Measurements from ENCODE around the gene GLIPR1. TPM values are rescaled to one million over a fixed set of nuclear protein-coding genes. Genes with fewer than 3 reads are reported as not detected.

GLIPR1 gene
- total and polyA plus RNA-seq, 7 donors, result 0.52 to 5.7 (median 4.4) TPM

DNA sequence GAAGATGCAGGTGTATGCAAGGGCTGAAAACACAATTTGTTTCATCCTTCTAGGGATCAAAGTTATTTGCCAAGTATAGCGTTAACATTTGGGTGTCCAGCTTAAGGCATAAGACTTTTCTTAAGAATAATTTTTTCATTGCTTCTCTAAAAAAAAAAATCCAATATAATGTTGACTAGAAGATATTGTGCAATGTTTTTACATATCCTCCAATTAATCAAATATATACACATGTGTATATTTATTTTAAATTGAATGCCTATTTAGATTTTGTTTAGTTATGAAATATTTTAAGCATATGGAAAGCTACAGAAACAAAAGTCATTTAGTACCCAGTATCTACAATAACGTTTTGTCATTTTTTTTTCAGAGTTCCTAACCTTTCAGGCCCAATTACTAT, 59.3 kb downstream of the GLIPR1 start:
- no peak overlapping the region for H3K27ac ChIP-seq
- no peak for TF ChIP-seq CTCF (IDR thresholded peaks at IDR 0.05)
- 77 to 78% (median 78%) methylated on average over 2 of the region's 2 CpGs for WGBS, 3 donors
- H3K27me3 ChIP-seq (ENCODE audit: insufficient read depth in 3 of 3, low read length in 2 of 3), result no peaks in the 10 kb centered on the region
- H3K9me3 ChIP-seq, result no peaks in the 10 kb centered on the region
- no peaks in the 10 kb centered on the region for H3K36me3 ChIP-seq (ENCODE audit: insufficient read depth in 1 of 2, low read depth in 1 of 2)
- DNase-seq (no peak), ATAC-seq (no peak)
- H3K4me3 ChIP-seq, result no peak overlapping the region
- intact Hi-C loops (cut with DNase I), result no loop called here
- no peaks in the 10 kb centered on the region for H3K4me1 ChIP-seq

DNA sequence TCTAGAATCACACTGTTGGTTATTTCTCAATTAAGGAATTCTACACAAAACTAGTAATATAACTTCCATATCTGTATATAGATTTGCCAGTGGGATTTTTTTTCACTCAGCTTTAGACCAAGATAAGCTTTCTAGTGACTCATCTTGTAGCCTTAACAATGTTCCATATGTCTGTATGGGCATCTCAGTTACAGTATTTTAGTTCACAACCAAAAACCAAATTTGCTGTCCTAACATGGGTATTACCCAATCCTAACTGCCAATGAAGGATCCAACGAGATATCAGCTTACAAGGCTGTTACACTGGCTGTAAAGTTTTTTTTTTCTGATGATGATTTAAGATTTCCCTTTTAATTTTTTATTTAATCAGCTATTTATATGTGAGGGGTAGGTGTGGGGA, 62.4 kb downstream of the GLIPR1 start:
- no peak for TF ChIP-seq CTCF (IDR thresholded peaks at IDR 0.05)
- 51 to 60% (median 53%) methylated on average over 1 of the region's 1 CpG for WGBS, 3 donors
- H3K9me3 ChIP-seq, result no peaks in the 10 kb centered on the region
- no peak overlapping the region for H3K27ac ChIP-seq
- ATAC-seq (no peak), DNase-seq (no peak)
- H3K36me3 ChIP-seq (ENCODE audit: insufficient read depth in 1 of 2, low read depth in 1 of 2), result no peaks in the 10 kb centered on the region
- H3K4me1 ChIP-seq, result no peaks in the 10 kb centered on the region
- no peaks in the 10 kb centered on the region for H3K27me3 ChIP-seq (ENCODE audit: insufficient read depth in 3 of 3, low read length in 2 of 3)
- intact Hi-C loops (cut with DNase I), result no loop called here
- H3K4me3 ChIP-seq, result no peak overlapping the region

GRCh38 chr12:75543529-75543928, 63.0 kb downstream of the GLIPR1 start:
- H3K36me3 ChIP-seq (ENCODE audit: insufficient read depth in 1 of 2, low read depth in 1 of 2), result no peaks in the 10 kb centered on the region
- intact Hi-C loops (cut with DNase I), result no loop called here
- H3K27ac ChIP-seq, result no peak overlapping the region
- WGBS, 3 donors, result 94 to 100% (median 96%) methylated on average over 1 of the region's 1 CpG
- no peak for TF ChIP-seq CTCF (IDR thresholded peaks at IDR 0.05)
- DNase-seq (no peak), ATAC-seq (no peak)
- no peak overlapping the region for H3K4me3 ChIP-seq
- no peaks in the 10 kb centered on the region for H3K4me1 ChIP-seq
- no peaks in the 10 kb centered on the region for H3K9me3 ChIP-seq
- H3K27me3 ChIP-seq (ENCODE audit: insufficient read depth in 3 of 3, low read length in 2 of 3), result no peaks in the 10 kb centered on the region

- H3K27ac ChIP-seq, result no peak overlapping the region
Observed at GRCh38 chr12:75545636-75546035, 65.1 kb downstream of the GLIPR1 start.

More at GRCh38 chr12:75545636-75546035, 65.1 kb downstream of the GLIPR1 start:
- no peak for ATAC-seq
- WGBS, 3 donors, result 15 to 47% (median 38%) methylated on average over 1 of the region's 1 CpG
- H3K4me3 ChIP-seq, result no peak overlapping the region
- peaks cover 8% of the 10 kb centered on the region for H3K4me1 ChIP-seq
- H3K9me3 ChIP-seq, result no peaks in the 10 kb centered on the region
- H3K36me3 ChIP-seq (ENCODE audit: insufficient read depth in 1 of 2, low read depth in 1 of 2), result no peaks in the 10 kb centered on the region
- H3K27me3 ChIP-seq (ENCODE audit: insufficient read depth in 3 of 3, low read length in 2 of 3), result no peaks in the 10 kb centered on the region
- no peak for DNase-seq
- TF ChIP-seq CTCF (IDR thresholded peaks at IDR 0.05), result no peak
- intact Hi-C loops (cut with DNase I), result no loop called here
